ENCODE results near the gene SLC37A1.

- TF ChIP-seq, protein P1, sequence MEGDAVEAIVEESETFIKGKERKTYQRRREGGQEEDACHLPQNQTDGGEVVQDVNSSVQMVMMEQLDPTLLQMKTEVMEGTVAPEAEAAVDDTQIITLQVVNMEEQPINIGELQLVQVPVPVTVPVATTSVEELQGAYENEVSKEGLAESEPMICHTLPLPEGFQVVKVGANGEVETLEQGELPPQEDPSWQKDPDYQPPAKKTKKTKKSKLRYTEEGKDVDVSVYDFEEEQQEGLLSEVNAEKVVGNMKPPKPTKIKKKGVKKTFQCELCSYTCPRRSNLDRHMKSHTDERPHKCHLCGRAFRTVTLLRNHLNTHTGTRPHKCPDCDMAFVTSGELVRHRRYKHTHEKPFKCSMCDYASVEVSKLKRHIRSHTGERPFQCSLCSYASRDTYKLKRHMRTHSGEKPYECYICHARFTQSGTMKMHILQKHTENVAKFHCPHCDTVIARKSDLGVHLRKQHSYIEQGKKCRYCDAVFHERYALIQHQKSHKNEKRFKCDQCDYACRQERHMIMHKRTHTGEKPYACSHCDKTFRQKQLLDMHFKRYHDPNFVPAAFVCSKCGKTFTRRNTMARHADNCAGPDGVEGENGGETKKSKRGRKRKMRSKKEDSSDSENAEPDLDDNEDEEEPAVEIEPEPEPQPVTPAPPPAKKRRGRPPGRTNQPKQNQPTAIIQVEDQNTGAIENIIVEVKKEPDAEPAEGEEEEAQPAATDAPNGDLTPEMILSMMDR (conservative IDR thresholded peaks at IDR 0.05), result no peak
- no peak for TF ChIP-seq EZH2 (IDR thresholded peaks at IDR 0.05; ENCODE audit: low read depth)
Measured at GRCh38 chr21:42619166-42619565, 105.5 kb downstream of the SLC37A1 start.
